ENCODE measurements around the gene PCP4. TPM values are rescaled to one million over a fixed set of nuclear protein-coding genes. Genes with fewer than 3 reads are reported as not detected.
"Not testable (repeated sequence)": the region's sequence is repeated elsewhere in the genome, so short reads cannot be mapped to it uniquely, and the experiment has no call there.

The PCP4 gene
- total RNA-seq, 1 donor from 2014 or later = not detected

GRCh38 chr21:39863111-39863510 is 4.1 kb upstream of the PCP4 start:
- DNase-seq (ENCODE audit: low read depth in 2 of 2) = no peak

DNA sequence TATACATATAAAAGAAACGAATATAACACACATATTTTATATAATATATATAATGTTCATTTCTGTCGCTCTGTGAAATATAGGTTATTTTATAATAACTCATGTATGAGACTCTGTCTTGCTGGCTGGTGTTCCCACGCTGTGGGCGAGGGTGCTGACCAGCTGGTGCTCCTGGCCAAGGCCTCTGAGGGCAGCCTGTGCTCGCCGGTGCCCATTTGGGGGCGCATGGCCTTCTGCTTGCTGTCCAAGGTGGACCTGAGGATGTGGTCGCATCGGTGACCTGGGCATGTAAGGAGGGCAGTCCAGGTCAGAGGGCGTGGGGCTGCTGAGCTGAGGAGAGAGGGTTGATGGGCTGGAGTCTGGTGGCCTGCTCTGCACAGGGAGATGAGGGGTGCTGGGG is 1.1 kb upstream of the PCP4 start:
- no peak for DNase-seq (ENCODE audit: low read depth in 2 of 2)

DNA sequence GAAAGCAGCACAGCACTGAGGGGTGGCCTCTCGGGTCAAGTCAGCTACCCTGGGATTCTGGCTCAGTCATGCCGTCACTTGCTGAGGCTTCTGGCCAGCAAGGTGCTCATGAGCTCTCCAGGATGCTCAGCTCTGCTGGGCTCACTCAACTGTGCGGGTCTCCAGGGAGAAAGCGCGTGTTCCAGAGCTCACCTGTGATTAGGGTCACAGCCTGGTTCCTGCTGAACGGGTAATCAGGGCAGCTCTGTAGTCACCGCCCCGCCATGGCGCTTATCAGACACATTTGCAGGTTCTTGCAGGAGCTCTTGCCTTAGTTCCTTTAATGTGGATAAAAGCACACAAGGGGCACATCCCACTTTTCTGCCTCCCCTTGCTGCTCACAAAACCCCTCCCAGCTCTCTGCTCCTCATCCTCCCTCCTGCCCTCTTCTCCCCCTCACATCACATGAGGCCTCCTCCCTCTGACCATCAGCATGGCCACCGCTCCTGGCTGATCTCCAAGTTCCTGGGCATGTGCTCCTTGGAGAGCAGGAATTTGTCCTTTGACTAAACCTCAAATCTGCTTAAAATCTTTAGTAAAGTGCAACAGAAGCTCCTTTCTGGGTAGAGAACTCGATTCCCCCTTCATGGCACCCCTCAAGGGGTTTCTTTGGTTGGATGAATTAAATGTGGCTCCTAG is 2.0 kb downstream of the PCP4 start:
- no peak for DNase-seq (ENCODE audit: low read depth in 2 of 2)

DNA sequence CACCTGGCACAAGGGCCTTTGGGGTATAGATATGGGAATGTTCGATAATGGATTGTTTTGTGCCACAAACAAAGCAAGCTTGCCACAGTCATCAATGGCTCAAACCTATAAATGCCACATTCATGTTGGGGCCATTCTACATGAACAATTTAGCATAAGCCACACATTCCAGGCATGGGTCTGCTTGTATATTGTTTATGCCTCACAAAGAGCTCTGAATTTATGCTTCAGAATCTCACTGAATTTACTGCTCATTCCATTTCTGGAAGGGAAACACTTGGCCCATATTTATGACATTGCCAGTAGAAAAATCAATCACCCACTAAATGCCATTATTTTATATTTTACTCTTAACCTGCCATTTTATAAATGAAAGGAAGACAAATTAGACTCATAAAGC is 6.4 kb downstream of the PCP4 start:
- no peak for DNase-seq (ENCODE audit: low read depth in 2 of 2)

GRCh38 chr21:39874206-39874605 is 7.0 kb downstream of the PCP4 start:
- no peak for DNase-seq (ENCODE audit: low read depth in 2 of 2)

DNA sequence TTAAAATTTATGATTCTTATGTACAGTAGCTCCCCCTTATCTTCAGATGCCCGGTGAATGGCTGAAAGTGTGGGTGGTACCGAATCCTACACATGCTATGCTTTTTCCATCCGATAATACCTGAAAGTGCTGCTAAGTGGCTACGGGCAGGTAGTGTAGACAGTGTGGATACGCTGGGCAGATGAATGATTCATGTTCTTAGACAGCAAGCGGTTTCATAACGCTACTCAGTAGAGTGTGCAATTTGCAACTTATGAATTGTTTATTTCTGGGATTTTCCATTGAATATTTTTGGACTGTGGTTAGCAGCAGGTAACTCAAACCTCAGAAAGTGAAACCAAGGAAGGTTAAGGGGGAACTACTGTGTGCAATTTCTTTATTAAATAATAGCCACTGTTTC is 7.5 kb downstream of the PCP4 start:
- no peak for DNase-seq (ENCODE audit: low read depth in 2 of 2)

DNA sequence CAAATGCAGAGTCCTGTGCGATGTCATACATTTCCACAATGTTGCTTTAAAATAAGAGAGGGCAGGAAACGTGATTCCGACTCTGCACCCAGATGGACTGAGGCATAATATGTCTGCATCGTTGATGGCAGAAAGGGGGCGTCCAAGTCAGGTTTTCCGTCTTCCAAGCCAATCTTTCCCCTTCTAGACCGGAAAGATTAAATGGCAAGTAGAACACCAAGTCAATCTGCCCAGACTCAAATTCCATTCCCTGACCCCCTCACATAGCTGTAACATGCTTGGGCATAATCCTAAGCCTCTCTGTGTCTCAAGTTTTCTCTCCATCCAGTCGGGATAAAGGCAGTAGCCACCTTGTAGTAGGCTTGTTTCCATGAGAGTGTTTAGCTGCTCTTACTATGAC is 14.4 kb downstream of the PCP4 start:
- no peak for DNase-seq (ENCODE audit: low read depth in 2 of 2)

- no peak for DNase-seq (ENCODE audit: low read depth in 2 of 2)
Observed at GRCh38 chr21:39882151-39882838, 15.1 kb downstream of the PCP4 start.

- DNase-seq (ENCODE audit: low read depth in 2 of 2) = no peak
Observed at GRCh38 chr21:39882839-39883195, 15.6 kb downstream of the PCP4 start.

DNA sequence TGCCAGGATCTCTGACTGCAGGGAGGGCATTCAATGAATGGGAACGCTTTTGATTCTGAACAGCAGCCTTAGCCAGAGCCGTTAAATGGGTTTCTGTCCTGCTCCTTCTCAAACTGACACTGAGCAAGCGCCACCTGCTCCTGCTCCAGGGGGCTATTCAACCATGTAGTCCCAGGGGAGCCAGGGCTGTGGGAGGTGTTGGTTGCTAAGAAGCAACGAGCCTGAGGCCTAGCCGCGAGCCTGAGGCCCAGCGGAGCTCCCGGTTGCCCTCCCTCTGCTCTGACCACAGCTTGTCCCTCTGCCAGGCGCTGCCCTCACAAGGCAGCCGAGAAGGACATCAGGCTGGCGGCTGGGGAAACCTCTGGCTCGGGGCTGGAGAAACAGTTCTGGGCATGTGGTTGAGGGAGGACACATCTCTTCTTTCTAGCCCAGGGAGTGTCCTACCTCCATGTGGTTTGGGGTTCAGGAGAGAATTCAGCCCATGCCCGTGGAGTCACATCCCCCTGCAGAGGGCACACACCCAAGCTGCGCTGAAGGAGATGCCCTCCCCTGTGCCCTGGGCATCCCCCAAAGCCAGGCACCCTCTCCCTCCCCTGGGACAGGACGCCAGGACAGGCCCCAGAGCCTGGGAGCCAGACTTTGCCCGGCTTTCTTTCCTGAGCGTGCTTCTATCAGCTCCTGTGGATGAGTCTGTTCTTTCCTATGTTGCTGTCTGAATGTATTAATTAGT is 18.0 kb downstream of the PCP4 start:
- DNase-seq (ENCODE audit: low read depth in 2 of 2) = no peak

DNA sequence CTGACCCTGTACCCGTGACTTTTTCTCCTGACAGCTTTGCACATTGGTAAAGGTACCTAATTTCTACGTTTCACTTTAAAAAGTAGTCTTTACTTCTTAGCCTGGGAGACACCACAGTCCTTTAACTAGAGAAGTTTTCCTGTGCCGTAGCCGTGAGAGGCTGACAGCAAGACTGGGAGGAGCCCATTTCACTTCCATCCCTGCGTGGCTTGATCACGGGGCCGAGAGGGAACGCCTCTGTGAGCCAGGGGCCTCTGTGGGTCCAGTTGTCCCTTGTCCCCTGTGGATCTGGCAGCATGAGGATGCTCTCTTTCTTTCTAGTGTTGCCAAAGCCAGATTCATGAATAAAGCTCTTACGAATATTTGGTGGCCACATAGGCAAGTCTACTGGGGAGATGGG is 21.6 kb downstream of the PCP4 start:
- DNase-seq (ENCODE audit: low read depth in 2 of 2) = no peak

GRCh38 chr21:39891111-39891510 is 23.9 kb downstream of the PCP4 start:
- DNase-seq (ENCODE audit: low read depth in 2 of 2) = no peak

DNA sequence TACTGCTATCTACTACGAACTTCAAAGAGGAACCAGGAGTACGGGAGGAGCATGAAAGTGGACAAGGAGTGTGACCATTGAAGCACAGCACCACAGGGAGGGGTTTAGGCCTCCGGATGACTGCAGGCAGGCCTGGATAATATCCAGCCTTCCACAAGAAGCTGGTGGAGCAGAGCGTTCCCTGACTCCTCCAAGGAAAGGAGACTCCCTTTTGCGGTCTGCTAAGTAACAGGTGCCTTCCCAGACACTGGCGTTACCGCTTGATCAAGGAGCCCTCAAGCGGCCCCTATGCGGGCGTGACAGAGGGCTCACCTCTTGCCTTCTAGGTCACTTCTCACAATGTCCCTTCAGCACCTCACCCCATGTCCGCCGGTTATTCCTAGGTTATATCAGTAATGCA is 24.6 kb downstream of the PCP4 start:
- DNase-seq (ENCODE audit: low read depth in 2 of 2) = not testable (repeated sequence)

DNA sequence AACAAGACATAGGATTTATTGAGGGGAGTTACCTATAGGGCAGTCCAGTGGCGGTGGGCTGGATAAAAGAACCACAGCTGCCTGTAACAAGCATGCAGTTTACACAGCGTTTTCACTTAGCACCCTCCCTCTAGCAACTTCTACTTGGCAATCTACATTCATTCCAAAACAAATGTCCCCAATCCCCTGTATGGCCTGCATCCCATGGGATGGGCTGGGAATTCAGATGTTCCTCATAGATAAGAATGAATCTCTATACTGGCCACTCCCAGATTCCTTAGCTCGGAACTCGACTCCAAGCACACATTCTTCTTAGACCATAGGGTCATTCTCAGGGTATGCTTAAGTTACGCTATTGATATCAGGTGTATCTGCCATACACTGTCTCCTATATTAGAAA is 33.3 kb downstream of the PCP4 start:
- no peak for DNase-seq (ENCODE audit: low read depth in 2 of 2)

GRCh38 chr21:39900911-39901310 is 33.7 kb downstream of the PCP4 start:
- DNase-seq (ENCODE audit: low read depth in 2 of 2) = no peak

- no peak for DNase-seq (ENCODE audit: low read depth in 2 of 2)
Observed at GRCh38 chr21:39902986-39903385, 35.7 kb downstream of the PCP4 start.

DNA sequence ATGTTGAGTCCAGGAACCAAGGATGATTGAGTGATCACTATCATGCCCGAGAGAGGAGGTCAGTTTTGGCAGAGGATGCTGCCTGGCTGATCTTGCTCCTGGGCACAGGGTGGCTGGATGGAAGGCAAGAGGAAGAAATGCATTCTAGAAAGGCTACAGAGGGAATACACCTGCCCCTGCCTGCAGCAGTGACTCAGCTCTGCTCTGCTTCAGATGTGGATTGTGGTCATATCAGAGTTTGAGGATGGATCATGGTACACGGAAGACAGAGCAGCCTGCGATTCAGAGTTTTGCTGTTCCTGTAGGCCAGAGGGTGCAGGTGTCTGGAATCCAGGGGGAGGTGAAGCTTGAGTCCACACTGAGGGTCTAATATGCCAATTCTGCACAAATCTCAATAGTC is 37.2 kb downstream of the PCP4 start:
- DNase-seq (ENCODE audit: low read depth in 2 of 2) = no peak

DNA sequence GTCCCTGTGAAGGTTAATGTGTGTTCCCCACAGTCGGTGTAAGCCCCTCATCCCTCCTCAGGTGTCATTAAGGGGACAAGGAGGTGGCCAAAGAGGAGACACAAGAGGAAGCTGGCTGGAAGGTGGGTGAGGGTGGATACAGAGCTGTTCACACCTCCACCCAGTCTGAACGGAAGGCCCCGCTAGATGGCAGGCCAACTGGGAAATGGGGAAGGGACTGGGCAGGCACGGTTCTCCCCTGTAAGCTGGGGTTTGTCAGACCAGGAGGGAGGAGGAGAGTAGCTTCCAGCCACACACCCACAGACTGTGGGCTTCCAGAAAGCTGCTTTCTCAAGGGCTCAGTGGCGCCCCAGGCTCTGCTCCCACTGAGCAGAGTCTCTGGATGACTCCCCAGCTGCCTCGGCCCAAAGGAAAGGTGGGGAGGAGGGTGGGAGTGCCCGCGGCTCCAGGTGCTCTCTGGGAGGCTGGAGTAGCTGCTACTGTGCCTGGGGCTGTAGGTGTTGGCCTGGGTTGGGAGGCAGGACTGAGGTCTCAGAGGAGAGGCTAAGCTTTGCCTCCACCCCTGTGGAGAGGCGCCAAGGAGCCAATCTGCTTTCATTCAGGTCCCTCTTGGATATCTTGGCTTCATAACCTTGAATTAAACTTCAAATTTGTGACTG is 41.2 kb downstream of the PCP4 start:
- no peak for DNase-seq (ENCODE audit: low read depth in 2 of 2)

- no peak for DNase-seq (ENCODE audit: low read depth in 2 of 2)
Observed at GRCh38 chr21:39911286-39912199, 44.3 kb downstream of the PCP4 start.

GRCh38 chr21:39913706-39914305 is 46.6 kb downstream of the PCP4 start:
- no peak for DNase-seq (ENCODE audit: low read depth in 2 of 2)

- DNase-seq (ENCODE audit: low read depth in 2 of 2) = no peak
Observed at GRCh38 chr21:39915881-39916280, 48.6 kb downstream of the PCP4 start.

Measured in dermis microvascular lymphatic vessel endothelial cell (primary cell).